Neuronal stem cell (in vitro differentiated cells): ENCODE measurements around the gene NSUN6.

Experiments used
- DNase-seq: peaks from one replicate; pipeline ENCODE4 v3.0.0-alpha.2; 2013; ENCODE audit warnings: low spot score
- H2AFZ ChIP-seq: one replicate; pipeline ENCODE4 v1.6.1; 2013; ENCODE audit warnings: mild to moderate bottlenecking, low read length, inconsistent platforms
- H2AK5ac ChIP-seq: 2 replicates; pipeline ENCODE4 v1.6.1; 2013; ENCODE audit warnings: low read depth, mild to moderate bottlenecking, inconsistent platforms, low read length, moderate library complexity, mixed read lengths
- H2BK120ac ChIP-seq: 2 replicates; pipeline ENCODE4 v1.6.1; 2013; ENCODE audit warnings: low read depth, mild to moderate bottlenecking, inconsistent platforms, low read length, moderate library complexity, mixed read lengths
- H2BK12ac ChIP-seq: one replicate; pipeline ENCODE4 v1.6.1; 2013; ENCODE audit warnings: low read length, inconsistent platforms
- H2BK15ac ChIP-seq: 2 replicates; pipeline ENCODE4 v1.6.1; 2013; ENCODE audit warnings: mild to moderate bottlenecking, low read length, inconsistent platforms, mixed read lengths
- H2BK5ac ChIP-seq: one replicate; pipeline ENCODE4 v1.6.1; 2013; ENCODE audit warnings: inconsistent platforms, mild to moderate bottlenecking, low read length, moderate library complexity
- H3K14ac ChIP-seq: one replicate; pipeline ENCODE4 v1.6.1; 2013; ENCODE audit warnings: low read length, inconsistent platforms
- H3K18ac ChIP-seq: 2 replicates; pipeline ENCODE4 v1.6.1; 2013; ENCODE audit warnings: low read length, inconsistent platforms
- H3K23ac ChIP-seq: 2 replicates; pipeline ENCODE4 v1.6.1; 2013; ENCODE audit warnings: low read depth, mild to moderate bottlenecking, mixed read lengths, low read length, inconsistent platforms; ENCODE audit not compliant: poor library complexity
- H3K27ac ChIP-seq: replicated peaks from 3 replicates; pipeline ENCODE4 v1.5.1; 2013; ENCODE audit warnings: low read length, inconsistent platforms
- H3K27me3 ChIP-seq, 3 experiments: 2 replicates each; pipeline ENCODE4 v1.6.1; 2013; ENCODE audit warnings: low read length in 3 of 3, mild to moderate bottlenecking in 2 of 3, inconsistent platforms in 1 of 3, low read depth in 1 of 3, mixed read lengths in 1 of 3, moderate library complexity in 1 of 3; ENCODE audit not compliant: control insufficient read depth in 3 of 3, insufficient read depth in 3 of 3
- H3K36me3 ChIP-seq, 2 donors: replicated peaks in 1 of 2; 2 replicates each; pipeline ENCODE4 v1.6.1; 2013; ENCODE audit warnings: low read length in 2 of 2; ENCODE audit not compliant: control insufficient read depth in 2 of 2, insufficient read depth in 2 of 2
- H3K4ac ChIP-seq: 2 replicates; pipeline ENCODE4 v1.6.1; 2013; ENCODE audit warnings: inconsistent platforms, mild to moderate bottlenecking, low read length, moderate library complexity
- H3K4me1 ChIP-seq, 2 donors: 1 replicate in 1 of 2; 2 replicates in 1 of 2; pipeline ENCODE4 v1.6.1; 2013; ENCODE audit warnings: low read length in 2 of 2, low read depth in 1 of 2; ENCODE audit not compliant: control insufficient read depth in 2 of 2, insufficient read depth in 1 of 2
- H3K4me2 ChIP-seq: one replicate; pipeline ENCODE4 v1.6.1; 2013; ENCODE audit warnings: mild to moderate bottlenecking, low read length, inconsistent platforms; ENCODE audit not compliant: insufficient read depth, poor library complexity, severe bottlenecking
- H3K4me3 ChIP-seq, 2 donors: 2 replicates each; pipeline ENCODE4 v1.5.1; 2013; ENCODE audit warnings: low read length in 2 of 2, mild to moderate bottlenecking in 2 of 2, inconsistent platforms in 1 of 2, moderate library complexity in 1 of 2
- H3K79me1 ChIP-seq: one replicate; pipeline ENCODE4 v1.6.1; 2013; ENCODE audit warnings: low read depth, mild to moderate bottlenecking, inconsistent platforms, low read length, moderate library complexity
- H3K9ac ChIP-seq: one replicate; pipeline ENCODE4 v1.6.1; 2013; ENCODE audit warnings: mild to moderate bottlenecking, low read depth, low read length, inconsistent platforms; ENCODE audit not compliant: poor library complexity
- H3K9me3 ChIP-seq, 2 donors: replicated peaks in 1 of 2; 2 replicates each; pipeline versions ENCODE3 to v1.6.1; 2013; ENCODE audit warnings: low read length in 2 of 2, mild to moderate bottlenecking in 2 of 2, inconsistent platforms in 1 of 2, low read depth in 1 of 2, mixed read lengths in 1 of 2, moderate library complexity in 1 of 2; ENCODE audit not compliant: control insufficient read depth in 2 of 2, insufficient read depth in 1 of 2
- H4K8ac ChIP-seq: one replicate; pipeline ENCODE4 v1.6.1; 2013; ENCODE audit warnings: low read depth, mild to moderate bottlenecking, inconsistent platforms, low read length, moderate library complexity
- H4K91ac ChIP-seq: one replicate; pipeline ENCODE4 v1.6.1; 2013; ENCODE audit warnings: low read length, low read depth, mild to moderate bottlenecking, inconsistent platforms; ENCODE audit not compliant: poor library complexity
- WGBS, 2 donors: extraction: QIAGEN DNeasy Blood & Tissue Kit; methylation state at CpG; one replicate each; pipeline ENCODE4 v1.1.7; 2013; ENCODE audit warnings: missing lambda C conversion rate in 2 of 2, mixed read lengths in 1 of 2; ENCODE audit not compliant: insufficient read length in 2 of 2, insufficient replicate concordance in 1 of 2; ENCODE audit errors: extremely low coverage in 2 of 2; 5-methylcytosine and 5-hydroxymethylcytosine counted together

The NSUN6 gene

DNA sequence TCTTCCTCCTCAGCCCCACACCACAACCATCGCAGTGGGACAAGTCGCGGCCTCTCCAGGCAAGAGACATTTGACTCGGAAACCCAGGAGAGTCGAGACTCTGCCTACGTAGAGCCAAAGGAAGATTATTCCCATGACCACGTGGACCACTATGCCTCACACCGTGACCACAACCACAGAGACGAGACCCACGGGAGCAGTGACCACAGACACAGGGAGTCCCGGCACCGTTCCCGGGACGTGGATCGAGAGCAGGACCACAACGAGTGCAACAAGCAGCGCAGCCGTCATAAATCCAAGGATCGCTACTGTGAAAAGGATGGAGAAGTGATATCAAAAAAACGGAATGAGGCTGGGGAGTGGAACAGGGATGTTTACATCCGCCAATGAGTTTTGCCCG lies 112.1 kb downstream of the NSUN6 start:
- peaks cover 3 to 54% of the 10 kb centered on the region in 2 donors for H3K36me3 ChIP-seq
- no peak overlapping the region for H2BK12ac ChIP-seq
- H2AFZ ChIP-seq, result no peak overlapping the region

DNA sequence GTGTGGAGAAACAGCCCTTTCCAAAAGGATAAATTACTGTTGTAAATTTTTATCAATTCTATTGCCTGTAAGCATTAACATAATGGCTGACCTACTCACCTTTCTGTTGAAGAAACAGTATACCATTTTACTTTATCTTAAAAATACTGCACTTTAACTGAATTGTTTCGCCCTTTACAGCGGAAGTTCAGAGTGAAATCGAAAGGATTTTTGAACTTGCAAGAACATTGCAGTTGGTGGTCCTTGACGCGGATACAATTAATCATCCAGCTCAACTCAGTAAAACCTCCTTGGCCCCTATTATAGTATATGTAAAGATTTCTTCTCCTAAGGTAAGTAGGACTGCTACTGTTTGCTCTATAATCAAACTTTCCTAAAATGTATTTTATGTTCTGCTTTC lies 117.5 kb downstream of the NSUN6 start:
- no peak overlapping the region for H2BK15ac ChIP-seq
- DNase-seq, result no peak
- H2BK120ac ChIP-seq, result no peak overlapping the region
- no peak overlapping the region for H3K23ac ChIP-seq
- no peak overlapping the region for H4K8ac ChIP-seq
- no peak overlapping the region for H3K4me3 ChIP-seq
- H3K4me1 ChIP-seq, result no peaks in the 10 kb centered on the region
- no peaks in the 10 kb centered on the region for H3K27me3 ChIP-seq
- H3K18ac ChIP-seq, result no peak overlapping the region
- peaks cover 0 to 3% of the 10 kb centered on the region in 2 donors for H3K9me3 ChIP-seq
- H4K91ac ChIP-seq, result no peak overlapping the region
- WGBS, 2 donors, result no CpG with 5 or more reads among the region's 5 CpGs
- H3K27ac ChIP-seq, result no peak overlapping the region
- no peak overlapping the region for H2BK12ac ChIP-seq
- no peaks in the 10 kb centered on the region for H3K79me1 ChIP-seq
- H3K14ac ChIP-seq, result no peak overlapping the region
- H2BK5ac ChIP-seq, result no peak overlapping the region
- no peak overlapping the region for H3K4me2 ChIP-seq
- no peak overlapping the region for H2AK5ac ChIP-seq
- H3K4ac ChIP-seq, result no peak overlapping the region
- no peak overlapping the region for H3K9ac ChIP-seq
- peaks cover 4 to 23% of the 10 kb centered on the region in 2 donors for H3K36me3 ChIP-seq
- H2AFZ ChIP-seq, result no peak overlapping the region

More for the DNA sequence above, 112.1 kb downstream of the NSUN6 start:
- Histone ChIP-seq H3K4me2 (no peak overlapping the region), H2AK5ac (no peak overlapping the region), H4K8ac (no peak overlapping the region), H3K4me3 (no peak overlapping the region), H2BK5ac (no peak overlapping the region), H3K23ac (no peak overlapping the region), H2BK15ac (no peak overlapping the region), H4K91ac (no peak overlapping the region), H2BK120ac (no peak overlapping the region), H3K4ac (no peak overlapping the region), H3K9me3 (no peaks in the 10 kb centered on the region), H3K18ac (no peak overlapping the region), H3K27ac (no peak overlapping the region), H3K79me1 (no peaks in the 10 kb centered on the region), H3K14ac (no peak overlapping the region), H3K4me1 (no peaks in the 10 kb centered on the region), H3K27me3 (no peaks in the 10 kb centered on the region), H3K9ac (no peak overlapping the region)
- no peak for DNase-seq
- no CpG with 5 or more reads among the region's 22 CpGs for WGBS, 2 donors

DNA sequence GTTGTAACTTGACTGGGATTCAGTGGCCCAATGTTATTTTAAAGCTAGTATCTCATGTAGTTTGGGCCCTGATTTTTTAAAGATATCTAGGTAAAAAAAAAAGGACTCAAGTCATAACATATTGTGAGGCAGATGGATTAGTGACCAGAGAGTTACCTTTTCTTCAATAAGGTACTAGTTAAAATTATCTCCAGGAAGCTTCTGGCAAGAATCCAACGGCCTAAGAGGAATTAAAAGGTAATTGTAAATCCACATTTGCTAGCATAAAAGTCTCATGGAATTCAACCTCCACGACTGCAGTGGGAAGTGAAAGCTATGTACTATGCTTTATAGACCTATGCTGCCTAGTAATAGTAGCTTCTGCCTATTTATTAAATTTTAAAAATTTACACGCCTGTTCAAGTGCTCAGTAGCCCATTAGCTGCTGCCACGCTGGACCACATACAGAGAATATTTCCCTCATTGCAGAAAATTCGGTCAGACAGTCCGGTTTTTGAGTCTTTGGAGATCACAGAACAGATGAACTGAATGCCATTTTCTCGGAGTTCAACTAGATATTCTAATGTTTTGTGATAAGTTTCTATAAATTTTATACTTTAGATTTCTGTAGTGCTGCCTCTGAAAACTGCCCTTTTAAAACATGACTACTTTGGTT lies 118.4 kb downstream of the NSUN6 start:
- Histone ChIP-seq H4K8ac (no peak overlapping the region), H3K14ac (no peak overlapping the region), H3K9me3 (peaks cover 0 to 3% of the 10 kb centered on the region in 2 donors), H3K4me2 (no peak overlapping the region), H3K36me3 (peaks cover 3 to 17% of the 10 kb centered on the region in 2 donors), H3K27ac (no peak overlapping the region), H2BK15ac (no peak overlapping the region), H3K27me3 (no peaks in the 10 kb centered on the region), H3K4me3 (no peak overlapping the region), H2AK5ac (no peak overlapping the region), H2BK120ac (no peak overlapping the region), H3K23ac (no peak overlapping the region), H3K9ac (no peak overlapping the region), H3K4ac (no peak overlapping the region), H2AFZ (no peak overlapping the region), H4K91ac (no peak overlapping the region), H3K79me1 (no peaks in the 10 kb centered on the region), H3K4me1 (no peaks in the 10 kb centered on the region), H2BK5ac (no peak overlapping the region), H2BK12ac (no peak overlapping the region), H3K18ac (no peak overlapping the region)
- no peak for DNase-seq
- no CpG with 5 or more reads among the region's 7 CpGs for WGBS, 2 donors

DNA sequence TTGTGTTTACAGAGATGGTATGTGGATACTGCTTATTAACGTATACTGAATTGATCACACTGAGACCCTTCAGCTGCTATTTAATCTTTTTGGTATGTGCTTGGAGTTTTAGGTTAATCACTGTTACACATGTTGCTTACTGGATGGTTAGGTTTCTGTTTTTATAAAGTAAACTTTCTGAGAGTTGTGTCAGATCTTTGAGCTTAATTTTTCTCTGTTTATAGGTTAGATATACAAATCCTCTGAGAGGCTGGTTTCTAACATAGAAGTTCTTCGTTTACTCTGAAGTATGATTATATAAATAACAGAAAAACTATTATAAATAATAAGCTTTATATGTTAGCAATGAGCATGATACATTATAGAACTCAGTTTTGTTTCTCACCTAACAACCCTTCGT lies 123.1 kb downstream of the NSUN6 start:
- Histone ChIP-seq H3K23ac (no peak overlapping the region), H3K14ac (no peak overlapping the region), H3K18ac (no peak overlapping the region), H3K9ac (no peak overlapping the region), H2BK12ac (no peak overlapping the region), H3K4me2 (no peak overlapping the region), H3K4me1 (no peaks in the 10 kb centered on the region), H3K9me3 (peaks cover 0 to 3% of the 10 kb centered on the region in 2 donors), H3K36me3 (peaks cover 2 to 6% of the 10 kb centered on the region in 2 donors), H2AK5ac (no peak overlapping the region), H3K27ac (no peak overlapping the region), H2BK15ac (no peak overlapping the region), H3K4ac (no peak overlapping the region), H3K27me3 (no peaks in the 10 kb centered on the region), H4K91ac (no peak overlapping the region), H3K4me3 (no peak overlapping the region), H3K79me1 (no peaks in the 10 kb centered on the region), H2AFZ (no peak overlapping the region), H2BK120ac (no peak overlapping the region), H4K8ac (no peak overlapping the region), H2BK5ac (no peak overlapping the region)
- no peak for DNase-seq
- WGBS, 2 donors, result no CpG with 5 or more reads among the region's 3 CpGs
